Osteocyte (in vitro differentiated cells): ENCODE data around the gene PIP4P1. TPM values are rescaled to one million over a fixed set of nuclear protein-coding genes. Genes with fewer than 3 reads are reported as not detected.
"Not testable (repeated sequence)": the region's sequence is repeated elsewhere in the genome, so short reads cannot be mapped to it uniquely, and the experiment has no call there.

Source experiments
- DNase-seq: peaks from one replicate; pipeline ENCODE4 v3.0.0; 2021; ENCODE audit warnings: mixed read lengths; ENCODE audit not compliant: unreplicated experiment; ENCODE audit errors: extremely low spot score
- H3K27ac Mint-ChIP-seq: one replicate; pipeline ENCODE4 v1.8.0; 2021; ENCODE audit warnings: mild to moderate bottlenecking, mixed read lengths; ENCODE audit not compliant: unreplicated experiment
- H3K27me3 Mint-ChIP-seq: one replicate; pipeline ENCODE4 v1.8.0; 2021; ENCODE audit warnings: mixed read lengths; ENCODE audit not compliant: unreplicated experiment
- H3K36me3 Mint-ChIP-seq: one replicate; pipeline ENCODE4 v1.8.0; 2021; ENCODE audit warnings: mixed read lengths; ENCODE audit not compliant: unreplicated experiment
- H3K4me1 Mint-ChIP-seq: one replicate; pipeline ENCODE4 v1.8.0; 2021; ENCODE audit warnings: mixed read lengths; ENCODE audit not compliant: unreplicated experiment
- H3K4me3 Mint-ChIP-seq: one replicate; pipeline ENCODE4 v1.8.0; 2021; ENCODE audit warnings: mild to moderate bottlenecking, moderate library complexity, mixed read lengths; ENCODE audit not compliant: unreplicated experiment
- H3K9me3 Mint-ChIP-seq: one replicate; pipeline ENCODE4 v1.8.0; 2021; ENCODE audit warnings: mixed read lengths; ENCODE audit not compliant: unreplicated experiment
- CTCF ChIP-seq: fragments of 200-600 bp; sonication (generic); IDR thresholded peaks from 2 replicates; pipeline ENCODE4 v1.5.0; 2021; ENCODE audit warnings: antibody characterized with exemption, mild to moderate bottlenecking, moderate library complexity
- long read RNA-seq: library from polyadenylated mRNA; unstranded; transcript quantifications from one replicate; pipeline ENCODE4 v2.0.0, GENCODE V29; 2021
- total RNA-seq: library from RNA; stranded (reverse); gene quantifications from 2 replicates; pipeline ENCODE4 v1.2.1, GENCODE V29; 2021

The PIP4P1 gene
- 34.9 and 36.8 TPM in 2 replicates for total RNA-seq
- long read RNA-seq, partial matches to known transcripts: 2 of 4 reads
- long read RNA-seq, other reads (novel, unspliced or antisense): 1 of 4 reads

- Mint-ChIP-seq H3K4me1 (peaks cover 16% of the 10 kb centered on the region), H3K27ac (peak within 1 kb of the TSS; percentile 92), H3K36me3 (peaks cover 26% of the 10 kb centered on the region), H3K4me3 (peak within 1 kb of the TSS; percentile 71), H3K27me3 (peaks cover 7% of the 10 kb centered on the region), H3K9me3 (no peaks in the 10 kb centered on the region)
- peak; percentile 99 for DNase-seq
- no peak for TF ChIP-seq CTCF
These were observed at the start of gene PIP4P1 for GRCh38 chr14:20461225-20462141. TSS of gene PIP4P1 (minus strand) at chr14:20461434. CDS start at chr14:20461325, 109 bp downstream.

- no peaks in the 10 kb centered on the region for H3K4me1 Mint-ChIP-seq
- H3K36me3 Mint-ChIP-seq: no peaks in the 10 kb centered on the region
- H3K9me3 Mint-ChIP-seq: no peaks in the 10 kb centered on the region
- no peak for TF ChIP-seq CTCF
- no peak overlapping the region for H3K27ac Mint-ChIP-seq
- DNase-seq: no peak
- H3K27me3 Mint-ChIP-seq: peaks cover 22% of the 10 kb centered on the region
- H3K4me3 Mint-ChIP-seq: no peak overlapping the region
These were observed 47.1 kb upstream of the PIP4P1 start for GRCh38 chr14:20508367-20508766.

GRCh38 chr14:20507537-20507936 lies 46.3 kb upstream of the PIP4P1 start:
- not testable (repeated sequence) for H3K4me1 Mint-ChIP-seq, H3K36me3 Mint-ChIP-seq, H3K27ac Mint-ChIP-seq, H3K9me3 Mint-ChIP-seq, H3K4me3 Mint-ChIP-seq, DNase-seq
- peaks cover 14% of the 10 kb centered on the region for H3K27me3 Mint-ChIP-seq

- not testable (repeated sequence) for H3K4me3 Mint-ChIP-seq, H3K9me3 Mint-ChIP-seq, DNase-seq, H3K36me3 Mint-ChIP-seq, H3K27ac Mint-ChIP-seq, H3K4me1 Mint-ChIP-seq
- peaks cover 13% of the 10 kb centered on the region for H3K27me3 Mint-ChIP-seq
These were observed 45.5 kb upstream of the PIP4P1 start for GRCh38 chr14:20506752-20507151.

GRCh38 chr14:20506276-20506675 lies 45.0 kb upstream of the PIP4P1 start:
- not testable (repeated sequence) for H3K9me3 Mint-ChIP-seq, H3K4me1 Mint-ChIP-seq, H3K4me3 Mint-ChIP-seq

GRCh38 chr14:20503898-20504297 lies 42.7 kb upstream of the PIP4P1 start:
- Mint-ChIP-seq H3K4me1 (peaks cover 4% of the 10 kb centered on the region), H3K27me3 (peaks cover 9% of the 10 kb centered on the region), H3K9me3 (no peaks in the 10 kb centered on the region), H3K4me3 (no peak overlapping the region), H3K36me3 (no peaks in the 10 kb centered on the region), H3K27ac (no peak overlapping the region)
- TF ChIP-seq CTCF: no peak
- no peak for DNase-seq

More at GRCh38 chr14:20506276-20506675, 45.0 kb upstream of the PIP4P1 start:
- H3K27ac Mint-ChIP-seq, DNase-seq, H3K36me3 Mint-ChIP-seq: not testable (repeated sequence)
- peaks cover 13% of the 10 kb centered on the region for H3K27me3 Mint-ChIP-seq
